GM18951 (cell line): ENCODE measurements around the gene CPT1B.
"Not testable (repeated sequence)": the region's sequence is repeated elsewhere in the genome, so short reads cannot be mapped to it uniquely, and the experiment has no call there.

Experiments used
- POLR2A ChIP-seq: IDR thresholded peaks from 4 replicates; pipeline ENCODE4 v1.6.1; 2011; ENCODE audit warnings: mild to moderate bottlenecking; ENCODE audit not compliant: insufficient read length, insufficient read depth; ENCODE audit errors: extremely low read depth
- in situ Hi-C: fragments of 300-500 bp; cut with MboI; formaldehyde crosslinking; loops from one replicate; pipeline ENCODE4 v1.12.0; 2022; ENCODE audit warnings: low sequenced_read_pairs, mixed read lengths, inconsistent platforms; ENCODE audit not compliant: unreplicated experiment

CPT1B gene

GRCh38 chr22:50525858-50526107 lies 52.4 kb downstream of the CPT1B start:
- in situ Hi-C loops = no loop called here
- no peak for TF ChIP-seq POLR2A

GRCh38 chr22:50525104-50525857 lies 52.9 kb downstream of the CPT1B start, which contains the start of gene SCO2:
TSS of gene SCO2 (minus strand) at chr22:50525598. CDS start at chr22:50524411, 1,187 bp downstream.
- in situ Hi-C loops = no loop called here

GRCh38 chr22:50524676-50525103 lies 53.5 kb downstream of the CPT1B start:
- in situ Hi-C loops = no loop called here
- TF ChIP-seq POLR2A = no peak

More at GRCh38 chr22:50525104-50525857, 52.9 kb downstream of the CPT1B start, which contains the start of gene SCO2:
- TF ChIP-seq POLR2A = peak; percentile 91

GRCh38 chr22:50523806-50524675 lies 54.2 kb downstream of the CPT1B start:
- peak; percentile 12 for TF ChIP-seq POLR2A
- in situ Hi-C loops = no loop called here

- in situ Hi-C loops = no loop called here
- peak; percentile 15 for TF ChIP-seq POLR2A
Measured at GRCh38 chr22:50523458-50523805, 54.8 kb downstream of the CPT1B start.

GRCh38 chr22:50522806-50523438 lies 55.3 kb downstream of the CPT1B start:
- in situ Hi-C loops = no loop called here
- peak; percentile 0 for TF ChIP-seq POLR2A

- in situ Hi-C loops = no loop called here
- TF ChIP-seq POLR2A = peak; percentile 1
Measured at GRCh38 chr22:50522208-50522805, 55.9 kb downstream of the CPT1B start.

GRCh38 chr22:50521710-50522109 lies 56.5 kb downstream of the CPT1B start:
- TF ChIP-seq POLR2A = no peak
- in situ Hi-C loops = no loop called here

- in situ Hi-C loops = no loop called here
- no peak for TF ChIP-seq POLR2A
Measured at GRCh38 chr22:50520826-50521453, 57.3 kb downstream of the CPT1B start.

GRCh38 chr22:50520184-50520583 lies 58.0 kb downstream of the CPT1B start:
- in situ Hi-C loops = not testable (repeated sequence)

GRCh38 chr22:50519151-50519550 lies 59.1 kb downstream of the CPT1B start:
- TF ChIP-seq POLR2A = no peak
- in situ Hi-C loops = no loop called here
